ENCODE measurements around the gene MSANTD1.

Gene MSANTD1

DNA sequence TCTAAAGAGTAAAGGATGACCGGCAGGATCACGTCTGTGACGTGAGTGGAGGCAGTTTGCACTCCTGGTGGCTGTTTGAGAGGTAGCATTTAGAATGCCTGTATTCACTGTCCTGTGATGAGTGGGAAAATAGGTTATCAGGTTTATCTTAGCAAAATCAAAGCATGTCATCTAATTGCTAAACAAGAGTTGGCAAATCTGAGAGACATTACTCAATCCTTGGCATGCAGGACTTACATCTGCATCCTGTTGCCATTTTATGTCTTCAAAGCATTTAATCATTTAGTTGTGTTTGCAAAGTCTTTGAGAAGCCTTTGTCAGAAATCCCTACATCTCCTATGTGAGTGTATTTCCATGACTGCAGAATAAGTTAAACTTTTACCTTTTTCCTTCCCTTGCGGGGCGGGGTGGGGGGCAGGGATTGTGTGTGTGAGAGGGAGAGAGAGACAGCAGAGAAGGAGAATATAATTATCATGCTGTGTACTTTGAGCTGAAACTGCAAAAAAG lies 41.4 kb upstream of the MSANTD1 start:
- H3K27me3 ChIP-seq (ENCODE audit: control insufficient read depth in 1 of 2, insufficient read depth in 2 of 2, low read length in 2 of 2) = no peaks in the 10 kb centered on the region
- H3K27ac ChIP-seq (ENCODE audit: low read length) = no peak overlapping the region
- no peak overlapping the region for H3K9ac ChIP-seq (ENCODE audit: low read length in 2 of 2)
- H3K9me3 ChIP-seq (ENCODE audit: control insufficient read depth in 2 of 2, low read length in 2 of 2) = no peaks in the 10 kb centered on the region
- no peak overlapping the region for H3K4me3 ChIP-seq (ENCODE audit: low read length in 2 of 2)
- peaks cover 37 to 39% of the 10 kb centered on the region in 2 donors for H3K36me3 ChIP-seq (ENCODE audit: control insufficient read depth in 2 of 2, insufficient read depth in 2 of 2, low read length in 2 of 2)
- peaks cover 15% of the 10 kb centered on the region for H3K4me1 ChIP-seq (ENCODE audit: control insufficient read depth, insufficient read depth, low read length)

GRCh38 chr4:3208826-3209225 lies 40.1 kb upstream of the MSANTD1 start:
- H3K9ac ChIP-seq (ENCODE audit: low read length in 2 of 2) = no peak overlapping the region
- peaks cover 49 to 51% of the 10 kb centered on the region in 2 donors for H3K36me3 ChIP-seq (ENCODE audit: control insufficient read depth in 2 of 2, insufficient read depth in 2 of 2, low read length in 2 of 2)
- no peaks in the 10 kb centered on the region for H3K9me3 ChIP-seq (ENCODE audit: control insufficient read depth in 2 of 2, low read length in 2 of 2)
- no peak overlapping the region for H3K27ac ChIP-seq (ENCODE audit: low read length)
- H3K27me3 ChIP-seq (ENCODE audit: control insufficient read depth in 1 of 2, insufficient read depth in 2 of 2, low read length in 2 of 2) = no peaks in the 10 kb centered on the region
- H3K4me1 ChIP-seq (ENCODE audit: control insufficient read depth, insufficient read depth, low read length) = peaks cover 9% of the 10 kb centered on the region
- no peak overlapping the region for H3K4me3 ChIP-seq (ENCODE audit: low read length in 2 of 2)

GRCh38 chr4:3209551-3210325 lies 39.2 kb upstream of the MSANTD1 start:
- Histone ChIP-seq H3K36me3 (ENCODE audit: control insufficient read depth in 2 of 2, insufficient read depth in 2 of 2, low read length in 2 of 2) (peaks cover 53 to 56% of the 10 kb centered on the region in 2 donors), H3K4me3 (ENCODE audit: low read length in 2 of 2) (no peak overlapping the region), H3K9me3 (ENCODE audit: control insufficient read depth in 2 of 2, low read length in 2 of 2) (no peaks in the 10 kb centered on the region), H3K27ac (ENCODE audit: low read length) (no peak overlapping the region), H3K4me1 (ENCODE audit: control insufficient read depth, insufficient read depth, low read length) (peaks cover under 1% of the 10 kb centered on the region), H3K9ac (ENCODE audit: low read length in 2 of 2) (no peak overlapping the region), H3K27me3 (ENCODE audit: control insufficient read depth in 1 of 2, insufficient read depth in 2 of 2, low read length in 2 of 2) (no peaks in the 10 kb centered on the region)

DNA sequence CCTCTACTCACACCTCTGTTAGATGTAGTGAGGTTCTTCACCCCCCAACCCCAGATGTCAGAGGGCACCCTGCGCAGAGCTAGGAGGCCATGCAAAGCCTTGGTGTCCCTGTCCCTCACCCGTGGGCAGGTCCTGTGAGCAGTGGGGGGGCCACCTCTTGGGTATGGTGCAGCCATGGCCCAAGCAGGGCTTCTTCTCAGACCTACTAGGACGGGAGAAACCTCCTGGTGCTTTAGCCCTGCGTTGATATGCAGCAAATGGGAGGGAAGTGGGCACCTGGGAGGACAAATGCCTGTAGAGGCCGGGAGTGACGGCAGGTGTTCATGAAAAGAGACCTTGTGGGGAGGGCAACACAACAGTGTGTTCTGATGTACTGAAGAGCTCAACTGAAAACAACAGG lies 38.5 kb upstream of the MSANTD1 start:
- H3K4me1 ChIP-seq (ENCODE audit: control insufficient read depth, insufficient read depth, low read length) = no peaks in the 10 kb centered on the region
- no peaks in the 10 kb centered on the region for H3K9me3 ChIP-seq (ENCODE audit: control insufficient read depth in 2 of 2, low read length in 2 of 2)
- H3K27me3 ChIP-seq (ENCODE audit: control insufficient read depth in 1 of 2, insufficient read depth in 2 of 2, low read length in 2 of 2) = no peaks in the 10 kb centered on the region
- H3K36me3 ChIP-seq (ENCODE audit: control insufficient read depth in 2 of 2, insufficient read depth in 2 of 2, low read length in 2 of 2) = peaks cover 61 to 62% of the 10 kb centered on the region in 2 donors
- no peak overlapping the region for H3K27ac ChIP-seq (ENCODE audit: low read length)
- H3K9ac ChIP-seq (ENCODE audit: low read length in 2 of 2) = no peak overlapping the region
- no peak overlapping the region for H3K4me3 ChIP-seq (ENCODE audit: low read length in 2 of 2)

DNA sequence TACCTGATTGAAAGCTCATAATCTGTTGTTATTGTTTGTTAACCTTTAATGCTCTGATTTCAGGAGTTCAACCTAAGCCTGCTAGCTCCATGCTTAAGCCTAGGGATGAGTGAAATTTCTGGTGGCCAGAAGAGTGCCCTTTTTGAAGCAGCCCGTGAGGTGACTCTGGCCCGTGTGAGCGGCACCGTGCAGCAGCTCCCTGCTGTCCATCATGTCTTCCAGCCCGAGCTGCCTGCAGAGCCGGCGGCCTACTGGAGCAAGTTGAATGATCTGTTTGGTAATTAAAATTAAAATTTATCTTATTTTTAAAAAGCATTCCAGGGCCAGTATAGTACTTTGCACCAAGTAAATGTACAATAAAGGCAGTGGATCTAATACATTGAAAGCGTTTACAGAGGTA lies 37.1 kb upstream of the MSANTD1 start:
- Histone ChIP-seq H3K4me3 (ENCODE audit: low read length in 2 of 2) (no peak overlapping the region), H3K27ac (ENCODE audit: low read length) (no peak overlapping the region), H3K9me3 (ENCODE audit: control insufficient read depth in 2 of 2, low read length in 2 of 2) (no peaks in the 10 kb centered on the region), H3K9ac (ENCODE audit: low read length in 2 of 2) (no peak overlapping the region), H3K36me3 (ENCODE audit: control insufficient read depth in 2 of 2, insufficient read depth in 2 of 2, low read length in 2 of 2) (peaks cover 66 to 68% of the 10 kb centered on the region in 2 donors), H3K4me1 (ENCODE audit: control insufficient read depth, insufficient read depth, low read length) (no peaks in the 10 kb centered on the region), H3K27me3 (ENCODE audit: control insufficient read depth in 1 of 2, insufficient read depth in 2 of 2, low read length in 2 of 2) (no peaks in the 10 kb centered on the region)

DNA sequence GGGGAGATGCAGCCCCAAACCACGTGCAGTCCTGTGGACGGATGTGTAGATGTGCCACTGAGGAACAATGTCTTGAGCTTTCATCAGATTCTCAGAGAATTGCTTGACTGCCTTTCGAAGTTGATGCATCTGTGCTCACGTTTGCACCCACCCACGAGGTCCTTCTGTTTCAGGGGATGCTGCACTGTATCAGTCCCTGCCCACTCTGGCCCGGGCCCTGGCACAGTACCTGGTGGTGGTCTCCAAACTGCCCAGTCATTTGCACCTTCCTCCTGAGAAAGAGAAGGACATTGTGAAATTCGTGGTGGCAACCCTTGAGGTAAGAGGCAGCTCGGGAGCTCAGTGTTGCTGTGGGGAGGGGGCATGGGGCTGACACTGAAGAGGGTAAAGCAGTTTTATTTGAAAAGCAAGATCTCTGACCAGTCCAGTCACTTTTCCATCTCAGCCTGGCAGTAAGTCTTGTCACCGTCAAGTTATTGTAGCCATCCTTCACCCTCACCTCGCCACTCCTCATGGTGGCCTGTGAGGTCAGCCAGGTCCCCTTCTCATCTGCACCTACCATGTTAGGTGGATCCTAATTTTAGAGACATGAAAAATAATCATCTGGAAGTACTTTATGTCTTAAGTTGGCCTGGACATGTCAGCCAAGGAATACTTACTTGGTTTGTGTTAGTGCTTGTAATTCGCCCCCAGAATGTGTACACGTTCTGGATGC lies 36.4 kb upstream of the MSANTD1 start:
- no peak overlapping the region for H3K27ac ChIP-seq (ENCODE audit: low read length)
- no peak overlapping the region for H3K4me3 ChIP-seq (ENCODE audit: low read length in 2 of 2)
- peaks cover 67 to 68% of the 10 kb centered on the region in 2 donors for H3K36me3 ChIP-seq (ENCODE audit: control insufficient read depth in 2 of 2, insufficient read depth in 2 of 2, low read length in 2 of 2)
- H3K4me1 ChIP-seq (ENCODE audit: control insufficient read depth, insufficient read depth, low read length) = no peaks in the 10 kb centered on the region
- H3K9me3 ChIP-seq (ENCODE audit: control insufficient read depth in 2 of 2, low read length in 2 of 2) = no peaks in the 10 kb centered on the region
- H3K27me3 ChIP-seq (ENCODE audit: control insufficient read depth in 1 of 2, insufficient read depth in 2 of 2, low read length in 2 of 2) = no peaks in the 10 kb centered on the region
- H3K9ac ChIP-seq (ENCODE audit: low read length in 2 of 2) = no peak overlapping the region

- Histone ChIP-seq H3K36me3 (ENCODE audit: control insufficient read depth in 2 of 2, insufficient read depth in 2 of 2, low read length in 2 of 2) (peaks cover 71 to 72% of the 10 kb centered on the region in 2 donors), H3K27me3 (ENCODE audit: control insufficient read depth in 1 of 2, insufficient read depth in 2 of 2, low read length in 2 of 2) (no peaks in the 10 kb centered on the region), H3K9me3 (ENCODE audit: control insufficient read depth in 2 of 2, low read length in 2 of 2) (no peaks in the 10 kb centered on the region), H3K4me1 (ENCODE audit: control insufficient read depth, insufficient read depth, low read length) (no peaks in the 10 kb centered on the region), H3K27ac (ENCODE audit: low read length) (no peak overlapping the region), H3K9ac (ENCODE audit: low read length in 2 of 2) (no peak overlapping the region), H3K4me3 (ENCODE audit: low read length in 2 of 2) (no peak overlapping the region)
These were observed 35.9 kb upstream of the MSANTD1 start for GRCh38 chr4:3213106-3213425.

GRCh38 chr4:3213661-3214250 lies 35.2 kb upstream of the MSANTD1 start:
- H3K9me3 ChIP-seq (ENCODE audit: control insufficient read depth in 2 of 2, low read length in 2 of 2) = no peaks in the 10 kb centered on the region
- no peak overlapping the region for H3K27ac ChIP-seq (ENCODE audit: low read length)
- no peak overlapping the region for H3K4me3 ChIP-seq (ENCODE audit: low read length in 2 of 2)
- no peaks in the 10 kb centered on the region for H3K4me1 ChIP-seq (ENCODE audit: control insufficient read depth, insufficient read depth, low read length)
- H3K27me3 ChIP-seq (ENCODE audit: control insufficient read depth in 1 of 2, insufficient read depth in 2 of 2, low read length in 2 of 2) = no peaks in the 10 kb centered on the region
- H3K9ac ChIP-seq (ENCODE audit: low read length in 2 of 2) = no peak overlapping the region
- peaks cover 71 to 74% of the 10 kb centered on the region in 2 donors for H3K36me3 ChIP-seq (ENCODE audit: control insufficient read depth in 2 of 2, insufficient read depth in 2 of 2, low read length in 2 of 2)

DNA sequence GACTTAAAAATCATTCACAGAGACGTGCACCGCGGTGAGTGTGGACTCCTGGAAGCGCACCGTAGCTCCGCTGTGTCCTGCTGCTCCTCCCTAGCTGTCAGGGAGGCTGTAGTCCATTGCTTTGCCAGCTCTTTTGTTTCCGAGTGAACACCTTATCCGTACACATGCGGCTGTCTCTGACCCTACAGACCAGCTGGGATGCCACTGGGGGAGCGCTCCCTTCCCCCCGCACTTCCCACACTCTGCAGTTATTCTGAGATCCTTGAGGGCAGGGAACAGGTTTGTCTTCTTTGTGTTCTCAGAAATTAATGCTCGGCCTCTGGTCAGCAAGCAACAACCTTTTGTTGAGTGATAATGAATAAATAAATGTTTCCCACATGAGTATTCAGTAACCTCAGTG lies 33.7 kb upstream of the MSANTD1 start:
- no peak overlapping the region for H3K4me3 ChIP-seq (ENCODE audit: low read length in 2 of 2)
- H3K4me1 ChIP-seq (ENCODE audit: control insufficient read depth, insufficient read depth, low read length) = no peaks in the 10 kb centered on the region
- no peaks in the 10 kb centered on the region for H3K27me3 ChIP-seq (ENCODE audit: control insufficient read depth in 1 of 2, insufficient read depth in 2 of 2, low read length in 2 of 2)
- no peaks in the 10 kb centered on the region for H3K9me3 ChIP-seq (ENCODE audit: control insufficient read depth in 2 of 2, low read length in 2 of 2)
- H3K27ac ChIP-seq (ENCODE audit: low read length) = no peak overlapping the region
- H3K36me3 ChIP-seq (ENCODE audit: control insufficient read depth in 2 of 2, insufficient read depth in 2 of 2, low read length in 2 of 2) = peaks cover 72% of the 10 kb centered on the region in 2 donors
- no peak overlapping the region for H3K9ac ChIP-seq (ENCODE audit: low read length in 2 of 2)

DNA sequence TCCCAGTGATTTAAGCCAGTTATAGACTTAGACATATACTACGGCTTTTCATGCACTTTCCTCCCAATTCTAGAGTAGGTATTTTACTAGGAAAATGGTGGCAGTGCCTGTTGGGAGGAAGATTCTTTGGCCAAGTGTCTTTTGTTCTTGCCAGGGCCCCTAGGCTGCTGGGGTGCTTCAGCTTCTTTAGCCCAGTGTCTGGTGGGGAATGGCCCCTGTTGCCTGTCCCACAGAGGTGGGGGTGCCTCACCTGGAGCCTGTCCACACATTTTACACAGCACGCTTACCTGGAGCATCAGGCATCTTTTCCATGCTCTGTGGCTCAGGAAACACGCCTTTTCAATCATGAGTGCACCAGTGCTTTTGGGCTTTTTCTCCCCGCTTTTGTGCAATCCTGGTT lies 33.2 kb upstream of the MSANTD1 start:
- no peaks in the 10 kb centered on the region for H3K4me1 ChIP-seq (ENCODE audit: control insufficient read depth, insufficient read depth, low read length)
- H3K9me3 ChIP-seq (ENCODE audit: control insufficient read depth in 2 of 2, low read length in 2 of 2) = no peaks in the 10 kb centered on the region
- no peaks in the 10 kb centered on the region for H3K27me3 ChIP-seq (ENCODE audit: control insufficient read depth in 1 of 2, insufficient read depth in 2 of 2, low read length in 2 of 2)
- peaks cover 73 to 74% of the 10 kb centered on the region in 2 donors for H3K36me3 ChIP-seq (ENCODE audit: control insufficient read depth in 2 of 2, insufficient read depth in 2 of 2, low read length in 2 of 2)
- H3K9ac ChIP-seq (ENCODE audit: low read length in 2 of 2) = no peak overlapping the region
- no peak overlapping the region for H3K27ac ChIP-seq (ENCODE audit: low read length)
- no peak overlapping the region for H3K4me3 ChIP-seq (ENCODE audit: low read length in 2 of 2)
